Measurements from ENCODE around the gene BZW2.

The BZW2 gene

DNA sequence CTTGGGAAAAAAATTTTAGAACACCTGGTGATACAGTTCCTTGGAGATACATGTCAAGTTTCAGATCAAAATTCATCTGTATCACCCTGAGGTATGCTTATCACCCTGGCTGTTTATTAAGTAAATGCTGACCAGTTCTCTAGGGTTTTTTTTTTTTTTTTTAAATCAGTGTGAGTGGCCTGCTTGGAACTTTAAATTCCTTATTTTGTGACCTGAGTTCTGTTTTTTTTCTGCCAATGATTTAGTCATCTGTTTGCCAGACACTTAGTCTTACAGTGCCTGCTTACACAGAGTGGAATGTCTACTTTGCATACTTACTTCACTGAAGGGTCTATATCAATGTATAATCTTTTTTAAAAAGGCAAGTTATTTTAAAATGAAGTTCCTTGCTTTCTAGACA lies 109.4 kb downstream of the BZW2 start:
- DNase-seq: no peak
